SK-N-SH treated with all-trans-retinoic acid at 6 μM for 48 hours (cell line): ENCODE measurements around the gene KRTAP9-7.
"Not testable (repeated sequence)": the region's sequence is repeated elsewhere in the genome, so short reads cannot be mapped to it uniquely, and the experiment has no call there.

Source experiments
- ARNTL ChIP-seq: fragments of 450-650 bp; formaldehyde crosslinking; IDR thresholded peaks from 2 replicates; pipeline ENCODE4 v1.5.0; 2020; ENCODE audit warnings: low read depth, mild to moderate bottlenecking, moderate library complexity, borderline replicate concordance
- CREB5 ChIP-seq: fragments of 250-450 bp; sonication (Bioruptor Pico); IDR thresholded peaks from 2 replicates; pipeline ENCODE4 v1.5.1; 2020; ENCODE audit warnings: low read depth, mild to moderate bottlenecking, moderate library complexity
- ESRRG ChIP-seq: fragments of 250-450 bp; sonication (Bioruptor Pico); IDR thresholded peaks from 2 replicates; pipeline ENCODE4 v1.6.1; 2021; ENCODE audit warnings: mild to moderate bottlenecking
- OSR1 ChIP-seq: fragments of 250-450 bp; sonication (Bioruptor Pico); IDR thresholded peaks from 2 replicates; pipeline ENCODE4 v1.8.0; 2022; ENCODE audit warnings: moderate library complexity, mild to moderate bottlenecking, inconsistent platforms
- PPARA ChIP-seq: fragments of 250-450 bp; sonication (Bioruptor Pico); IDR thresholded peaks from 2 replicates; pipeline ENCODE4 v1.5.0; 2020; ENCODE audit warnings: mild to moderate bottlenecking, borderline replicate concordance
- ZNF565 ChIP-seq: fragments of 450-650 bp; formaldehyde crosslinking; conservative IDR thresholded peaks from 2 replicates; pipeline ENCODE4 v1.5.0; 2020; ENCODE audit warnings: low read depth, mild to moderate bottlenecking, moderate library complexity

DNA sequence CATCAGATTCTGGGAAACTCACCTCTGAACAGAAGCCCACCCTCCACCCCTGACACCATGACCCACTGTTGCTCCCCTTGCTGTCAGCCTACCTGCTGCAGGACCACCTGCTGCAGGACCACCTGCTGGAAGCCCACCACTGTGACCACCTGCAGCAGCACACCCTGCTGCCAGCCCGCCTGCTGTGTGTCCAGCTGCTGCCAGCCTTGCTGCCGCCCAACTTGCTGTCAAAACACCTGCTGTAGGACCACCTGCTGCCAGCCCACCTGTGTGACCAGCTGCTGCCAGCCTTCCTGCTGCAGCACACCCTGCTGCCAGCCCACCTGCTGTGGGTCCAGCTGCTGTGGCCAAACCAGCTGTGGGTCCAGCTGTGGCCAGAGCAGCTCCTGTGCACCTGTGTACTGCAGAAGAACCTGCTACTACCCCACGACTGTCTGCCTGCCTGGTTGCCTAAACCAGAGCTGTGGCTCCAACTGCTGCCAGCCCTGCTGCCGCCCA lies 48.9 kb upstream of the KRTAP9-7 start, which contains the start of gene KRTAP9-2:
- not testable (repeated sequence) for TF ChIP-seq OSR1; ESRRG (CRISPR knock-in tag); ARNTL (CRISPR knock-in tag); CREB5 (CRISPR knock-in tag); PPARA (CRISPR knock-in tag); ZNF565 (CRISPR knock-in tag)
